Esophagus muscularis mucosa (tissue), 4 donors: Measurements from ENCODE around the gene LAMP2. TPM values are rescaled to one million over a fixed set of nuclear protein-coding genes. Genes with fewer than 3 reads are reported as not detected.

Experiments used
- DNase-seq: peaks from one replicate; pipeline ENCODE4 v3.0.0-alpha.2; 2017; ENCODE audit errors: extremely low spot score
- H3K27ac ChIP-seq, 4 donors: fragments of 200-600 bp; sonication (generic); replicated peaks in 1 of 4; 1 replicate in 3 of 4; 2 replicates in 1 of 4; pipeline ENCODE4 v1.5.1; 2016 to 2019; ENCODE audit warnings: mild to moderate bottlenecking in 1 of 4
- H3K27me3 ChIP-seq, 4 donors: fragments of 200-600 bp; sonication (generic); one replicate each; pipeline versions ENCODE4 v1.5.1 to v1.6.0; 2016 to 2019
- H3K36me3 ChIP-seq, 4 donors: fragments of 200-600 bp; sonication (generic); one replicate each; pipeline ENCODE4 v1.5.1; 2016 to 2019
- H3K4me1 ChIP-seq, 4 donors: fragments of 200-600 bp; sonication (generic); one replicate each; pipeline ENCODE4 v1.5.1; 2016 to 2019
- H3K4me3 ChIP-seq, 4 donors: fragments of 200-600 bp; sonication (generic); 1 replicate in 2 of 4; 2 replicates in 2 of 4; pipeline ENCODE4 v1.5.1; 2016 to 2019; ENCODE audit warnings: mild to moderate bottlenecking in 4 of 4, moderate library complexity in 1 of 4
- H3K9me3 ChIP-seq, 4 donors: fragments of 200-600 bp; sonication (generic); 1 replicate in 3 of 4; 2 replicates in 1 of 4; pipeline ENCODE4 v1.5.1; 2016 to 2019
- CTCF ChIP-seq, 3 experiments: fragments of 200-600 bp in 2 of 3; fragments of 450-650 bp in 1 of 3; sonication (generic) in 2 of 3; IDR thresholded peaks; one replicate each; pipeline ENCODE4 v1.5.1; 2017 to 2019; ENCODE audit warnings: antibody characterized with exemption in 3 of 3, mild to moderate bottlenecking in 2 of 3, moderate library complexity in 1 of 3
- EP300 ChIP-seq: sonication (generic); formaldehyde crosslinking; IDR thresholded peaks from one replicate; pipeline ENCODE4 v1.6.1; 2017; ENCODE audit warnings: antibody characterized with exemption
- POLR2A ChIP-seq: fragments of 450-650 bp; IDR thresholded peaks from one replicate; pipeline ENCODE4 v1.6.1; 2017; ENCODE audit warnings: antibody characterized with exemption, moderate library complexity, mild to moderate bottlenecking, low read depth
- POLR2AphosphoS5 ChIP-seq, 2 donors: sonication (generic); formaldehyde crosslinking; IDR thresholded peaks; one replicate each; pipeline ENCODE4 v1.6.1; 2017; ENCODE audit warnings: antibody characterized with exemption in 2 of 2
- WGBS: methylation state at CpG from one replicate; pipeline ENCODE4 v1.1.5; 2018; 5-methylcytosine and 5-hydroxymethylcytosine counted together
- intact Hi-C: fragments of 100-400 bp; cut with DNase I; formaldehyde crosslinking; loops from one replicate; pipeline ENCODE4 v1.15.1; 2023
- total RNA-seq, 4 donors: library from RNA; depleted of rRNA; stranded (reverse); fragments of >200 nt; gene quantifications; one replicate each; pipeline versions ENCODE4 v1.1.0 to v1.2.1, GENCODE V29; 2016

LAMP2 gene
- total RNA-seq, 4 donors from 2014 or later, result 57.3 to 81.2 (median 67.5) TPM

- no peak for DNase-seq
- WGBS, result 47% methylated on average over 4 of the region's 4 CpGs
- no peak overlapping the region for H3K4me3 ChIP-seq
- intact Hi-C loops, result no loop called here
- no peak for TF ChIP-seq POLR2AphosphoS5 (IDR thresholded peaks at IDR 0.05)
- no peak for TF ChIP-seq CTCF (IDR thresholded peaks at IDR 0.05)
- no peak for TF ChIP-seq EP300
- no peak for TF ChIP-seq POLR2A
- H3K36me3 ChIP-seq, result peaks cover 0 to 14% (median 8%) of the 10 kb centered on the region in 4 donors
- peaks cover 4 to 25% (median 23%) of the 10 kb centered on the region in 4 donors for H3K4me1 ChIP-seq
- no peak overlapping the region for H3K27ac ChIP-seq
- no peaks in the 10 kb centered on the region for H3K27me3 ChIP-seq
- no peaks in the 10 kb centered on the region for H3K9me3 ChIP-seq
These were observed 12.1 kb downstream of the LAMP2 start for GRCh38 chrX:120456973-120457372.

DNA sequence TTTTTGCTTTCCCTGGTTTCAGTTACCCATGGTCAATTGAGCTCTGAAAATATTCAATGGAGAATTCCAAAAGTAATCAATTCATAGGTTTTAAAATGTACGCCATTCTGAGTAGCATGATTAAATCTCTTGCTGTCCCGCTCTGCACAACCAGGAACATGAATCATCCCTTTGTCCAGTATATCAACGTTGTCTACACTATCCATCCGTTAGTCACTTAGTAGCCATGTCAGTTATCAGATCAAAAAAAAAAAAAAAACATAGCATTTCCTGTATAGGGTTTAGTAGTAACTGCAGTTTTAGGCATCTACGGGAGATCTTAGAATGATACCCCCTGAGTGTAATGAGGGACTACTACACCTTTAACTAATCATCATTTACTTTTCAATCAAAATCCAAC is 15.1 kb downstream of the LAMP2 start:
- H3K36me3 ChIP-seq, result peaks cover 0 to 14% (median 8%) of the 10 kb centered on the region in 4 donors
- no peak overlapping the region for H3K27ac ChIP-seq
- H3K4me3 ChIP-seq, result no peak overlapping the region
- no peaks in the 10 kb centered on the region for H3K27me3 ChIP-seq
- H3K9me3 ChIP-seq, result no peaks in the 10 kb centered on the region
- TF ChIP-seq CTCF (IDR thresholded peaks at IDR 0.05), result no peak
- no peak for TF ChIP-seq POLR2A
- no peak for TF ChIP-seq POLR2AphosphoS5 (IDR thresholded peaks at IDR 0.05)
- no peak for TF ChIP-seq EP300
- 75% methylated on average over 5 of the region's 5 CpGs for WGBS
- H3K4me1 ChIP-seq, result peaks cover under 1 to 21% (median 19%) of the 10 kb centered on the region in 4 donors
- no peak for DNase-seq
- intact Hi-C loops, result no loop called here

DNA sequence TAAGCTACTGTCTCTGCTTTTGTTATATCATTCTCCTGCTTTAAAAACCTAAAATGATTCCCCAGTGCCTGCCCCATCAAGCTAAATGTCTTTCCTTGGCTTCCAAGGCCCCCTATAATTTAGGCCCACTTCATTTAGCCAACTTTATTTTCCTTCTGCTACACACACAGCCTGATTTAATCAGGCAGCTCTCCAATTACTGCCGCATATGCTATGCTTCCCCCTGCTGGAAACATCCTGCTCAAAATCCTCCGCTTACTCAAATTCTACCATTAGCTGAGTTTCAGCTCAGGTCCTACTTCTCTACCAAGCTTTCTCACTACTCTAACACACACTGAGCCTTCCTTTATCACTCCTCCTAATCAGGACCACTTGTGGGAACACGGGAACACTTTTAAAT is 17.0 kb downstream of the LAMP2 start:
- no peak for DNase-seq
- Histone ChIP-seq H3K4me1 (peaks cover 0 to 7% (median 4%) of the 10 kb centered on the region in 4 donors), H3K36me3 (peaks cover 5 to 26% (median 15%) of the 10 kb centered on the region in 4 donors), H3K9me3 (no peaks in the 10 kb centered on the region), H3K27ac (no peak overlapping the region), H3K4me3 (no peak overlapping the region), H3K27me3 (no peaks in the 10 kb centered on the region)
- intact Hi-C loops, result no loop called here
- WGBS, result 40% methylated on average over 3 of the region's 3 CpGs
- TF ChIP-seq EP300 (no peak), CTCF (IDR thresholded peaks at IDR 0.05) (peak; percentile 6 to 25 (median 23))

DNA sequence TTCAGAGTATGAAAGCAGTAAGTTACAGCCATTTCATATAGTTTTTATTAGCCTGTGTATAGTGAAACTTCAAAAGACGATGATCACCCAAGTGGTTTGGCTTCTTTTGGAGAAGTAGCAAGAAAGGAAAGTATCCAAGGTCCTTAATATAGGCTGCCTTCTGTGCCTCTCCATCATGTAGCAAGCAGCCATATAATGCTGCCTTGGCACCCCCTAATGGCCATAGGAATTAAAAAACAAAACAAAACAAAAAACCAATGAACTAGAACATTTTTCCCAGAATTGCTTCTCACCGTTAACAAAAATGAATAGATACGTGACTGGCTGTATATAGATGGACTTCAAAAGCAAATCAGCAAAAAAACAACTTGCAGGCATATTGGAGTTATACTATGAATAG is 18.9 kb downstream of the LAMP2 start:
- H3K4me1 ChIP-seq, result peaks cover 0 to 10% (median 9%) of the 10 kb centered on the region in 4 donors
- no peaks in the 10 kb centered on the region for H3K9me3 ChIP-seq
- 55% methylated on average over 3 of the region's 3 CpGs for WGBS
- H3K4me3 ChIP-seq, result no peak overlapping the region
- H3K27ac ChIP-seq, result no peak overlapping the region
- H3K27me3 ChIP-seq, result no peaks in the 10 kb centered on the region
- intact Hi-C loops, result no loop called here
- TF ChIP-seq POLR2A (no peak), CTCF (IDR thresholded peaks at IDR 0.05) (no peak), POLR2AphosphoS5 (IDR thresholded peaks at IDR 0.05) (no peak), EP300 (no peak)
- DNase-seq, result no peak
- peaks cover 5 to 35% (median 18%) of the 10 kb centered on the region in 4 donors for H3K36me3 ChIP-seq

- TF ChIP-seq CTCF (IDR thresholded peaks at IDR 0.05) (no peak), POLR2AphosphoS5 (IDR thresholded peaks at IDR 0.05) (no peak), POLR2A (no peak), EP300 (no peak)
- Histone ChIP-seq H3K4me3 (no peak overlapping the region), H3K27me3 (no peaks in the 10 kb centered on the region), H3K36me3 (peaks cover 4 to 54% (median 24%) of the 10 kb centered on the region in 4 donors), H3K4me1 (peaks cover 0 to 10% (median 7%) of the 10 kb centered on the region in 4 donors), H3K27ac (no peak overlapping the region), H3K9me3 (no peaks in the 10 kb centered on the region)
- 54% methylated on average over 8 of the region's 8 CpGs for WGBS
- DNase-seq, result no peak
- intact Hi-C loops, result no loop called here
These were observed 22.6 kb downstream of the LAMP2 start for GRCh38 chrX:120446498-120446897.
